ENCODE data around the gene TRPM5.

DNA sequence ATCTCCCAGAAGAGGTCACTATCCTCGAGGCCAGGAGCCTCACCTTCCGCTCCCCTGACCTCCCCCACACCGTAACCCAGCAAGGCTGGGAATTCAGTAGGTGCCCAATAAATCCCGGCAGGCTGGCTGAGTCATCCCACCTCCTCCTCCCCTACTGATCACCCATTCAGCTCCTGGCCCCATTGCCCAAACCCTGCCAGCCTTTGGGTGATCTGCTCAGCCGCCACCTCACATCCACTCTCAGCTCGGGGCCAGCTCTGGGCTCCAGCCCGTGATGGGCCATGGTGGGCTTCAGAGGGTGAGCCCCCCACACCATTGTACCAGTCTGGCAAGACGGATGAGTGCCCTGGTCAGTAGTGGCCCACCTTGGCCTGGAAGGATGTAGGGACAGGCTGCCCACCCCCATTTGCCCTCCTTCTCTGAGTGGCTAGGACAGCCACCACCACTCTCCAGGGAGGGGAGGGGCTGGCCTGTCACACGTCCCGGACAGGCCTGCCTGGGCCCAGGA is 8.2 kb downstream of the TRPM5 start:
- TF ChIP-seq, protein P1, sequence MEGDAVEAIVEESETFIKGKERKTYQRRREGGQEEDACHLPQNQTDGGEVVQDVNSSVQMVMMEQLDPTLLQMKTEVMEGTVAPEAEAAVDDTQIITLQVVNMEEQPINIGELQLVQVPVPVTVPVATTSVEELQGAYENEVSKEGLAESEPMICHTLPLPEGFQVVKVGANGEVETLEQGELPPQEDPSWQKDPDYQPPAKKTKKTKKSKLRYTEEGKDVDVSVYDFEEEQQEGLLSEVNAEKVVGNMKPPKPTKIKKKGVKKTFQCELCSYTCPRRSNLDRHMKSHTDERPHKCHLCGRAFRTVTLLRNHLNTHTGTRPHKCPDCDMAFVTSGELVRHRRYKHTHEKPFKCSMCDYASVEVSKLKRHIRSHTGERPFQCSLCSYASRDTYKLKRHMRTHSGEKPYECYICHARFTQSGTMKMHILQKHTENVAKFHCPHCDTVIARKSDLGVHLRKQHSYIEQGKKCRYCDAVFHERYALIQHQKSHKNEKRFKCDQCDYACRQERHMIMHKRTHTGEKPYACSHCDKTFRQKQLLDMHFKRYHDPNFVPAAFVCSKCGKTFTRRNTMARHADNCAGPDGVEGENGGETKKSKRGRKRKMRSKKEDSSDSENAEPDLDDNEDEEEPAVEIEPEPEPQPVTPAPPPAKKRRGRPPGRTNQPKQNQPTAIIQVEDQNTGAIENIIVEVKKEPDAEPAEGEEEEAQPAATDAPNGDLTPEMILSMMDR (conservative IDR thresholded peaks at IDR 0.05; ENCODE audit: low read depth, low read length), result no peak
- TF ChIP-seq EZH2 (IDR thresholded peaks at IDR 0.05; ENCODE audit: borderline replicate concordance, low read depth, low read length, poor library complexity, severe bottlenecking), result no peak
